K562 (cell line): ENCODE measurements around the gene CABP2. TPM values are rescaled to one million over a fixed set of nuclear protein-coding genes. Genes with fewer than 3 reads are reported as not detected.

Experiments
- ARID1B ChIP-seq: fragments of 450-650 bp; IDR thresholded peaks from 2 replicates; pipeline ENCODE4 v1.6.1; 2016; ENCODE audit warnings: antibody characterized with exemption, mild to moderate bottlenecking, inconsistent platforms
- CEBPZ ChIP-seq: fragments of 150-350 bp; IDR thresholded peaks from 2 replicates; pipeline ENCODE4 v1.6.1; 2014; ENCODE audit warnings: low read depth, mild to moderate bottlenecking, low read length, borderline replicate concordance
- E2F1 ChIP-seq: sonication (generic); formaldehyde crosslinking; IDR thresholded peaks from 2 replicates; pipeline ENCODE4 v1.8.1; 2023; ENCODE audit warnings: mild to moderate bottlenecking, missing genetic modification reagents, moderate library complexity
- EWSR1 ChIP-seq: fragments of 450-650 bp; IDR thresholded peaks from 2 replicates; pipeline ENCODE4 v1.6.1; 2018; ENCODE audit warnings: borderline replicate concordance, mild to moderate bottlenecking, low read depth, moderate library complexity; ENCODE audit not compliant: partially characterized antibody
- KHSRP ChIP-seq: fragments of 450-650 bp; IDR thresholded peaks from 2 replicates; pipeline ENCODE4 v1.6.1; 2017
- MEF2D ChIP-seq: conservative IDR thresholded peaks from 2 replicates; pipeline ENCODE4 v1.6.1; 2016; ENCODE audit warnings: low read depth, missing genetic modification characterization, missing compliant biosample characterization
- RFX1 ChIP-seq: fragments of 450-650 bp; IDR thresholded peaks from 2 replicates; pipeline ENCODE4 v1.6.1; 2016; ENCODE audit warnings: mild to moderate bottlenecking, moderate library complexity
- STAT5A ChIP-seq: IDR thresholded peaks from 2 replicates; pipeline ENCODE4 v1.6.1; 2012; ENCODE audit warnings: low read length, inconsistent platforms, borderline replicate concordance
- THRAP3 ChIP-seq: fragments of 450-650 bp; IDR thresholded peaks from 2 replicates; pipeline ENCODE4 v1.6.1; 2016; ENCODE audit warnings: mild to moderate bottlenecking, inconsistent platforms, borderline replicate concordance
- ZNF224 ChIP-seq: sonication (generic); formaldehyde crosslinking; IDR thresholded peaks from 2 replicates; pipeline ENCODE4 v1.8.0; 2022; ENCODE audit warnings: mild to moderate bottlenecking, missing genetic modification reagents
- ZNF764 ChIP-seq: fragments of 250-450 bp; sonication (Bioruptor Pico); IDR thresholded peaks from 2 replicates; pipeline ENCODE4 v1.4.0; 2020; ENCODE audit warnings: low read depth, mild to moderate bottlenecking, moderate library complexity
- polyA plus RNA-seq, 8 experiments: library from polyadenylated mRNA; depleted of rRNA in 4 of 8; stranded (reverse) in 5 of 8; unstranded in 3 of 8; fragments of >200 nt; fragmentation: Nextera tagmentation in 2 of 8; fragmentation: Illumina TruSeq in 1 of 8; extraction: Ambion mirVana in 2 of 8; extraction: Trizol in 1 of 8; gene quantifications; 2 replicates each; pipeline versions ENCODE4 v1.2.1 to v1.2.3, GENCODE V29; 2011 to 2014; ENCODE audit warnings: inconsistent platforms in 1 of 8, missing spikeins in 1 of 8
- total RNA-seq, 7 experiments: library from RNA; depleted of rRNA in 6 of 7; stranded (reverse); fragments of >200 nt in 6 of 7; fragmentation: Illumina TruSeq in 2 of 7; extraction: Trizol in 2 of 7; gene quantifications; 2 replicates each; pipeline versions ENCODE4 v1.2.1 to v1.2.3, GENCODE V29; 2011 to 2021; ENCODE audit warnings: low replicate concordance in 1 of 7

The CABP2 gene
- total and polyA plus RNA-seq, 9 of the 15 experiments (the other 6 are each of a cell fraction or from before 2014, with no cell fraction given) = not detected

DNA sequence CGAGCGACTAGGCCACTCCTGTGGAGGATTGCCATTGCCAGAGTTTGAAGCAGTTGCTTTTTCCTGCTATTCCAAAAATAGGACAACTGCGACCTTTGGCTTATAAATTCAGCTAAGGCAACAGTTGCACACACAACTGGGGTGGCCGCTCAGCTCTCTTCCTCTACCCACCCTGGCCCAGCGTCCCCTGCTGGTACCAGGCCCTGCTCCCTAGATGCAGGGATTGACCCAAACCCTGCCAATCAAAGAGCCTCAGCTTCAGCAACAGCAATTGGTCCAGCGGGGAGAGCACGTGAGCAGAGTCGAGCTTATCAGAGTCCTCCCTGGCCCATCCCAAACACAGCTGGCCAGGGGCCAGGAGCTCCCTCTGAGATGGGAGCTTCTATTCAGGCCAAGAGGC is 22.0 kb upstream of the CABP2 start (continued):
- TF ChIP-seq THRAP3 (no peak), RFX1 (no peak), ARID1B (peak; percentile 24; the same call in 1 of the 2 replicates), STAT5A (no peak), EWSR1 (no peak), KHSRP (no peak), MEF2D (tag) (0 out of 2 replicates have a peak, but pooled peaks have one; percentile 20), E2F1 (CRISPR knock-in tag) (no peak), ZNF224 (no peak), ZNF764 (CRISPR knock-in tag) (no peak), CEBPZ (no peak)
